GM13976 (cell line): ENCODE measurements around the gene CEBPG.

ENCODE experiments used
- DNase-seq: peaks from one replicate; pipeline ENCODE4 v3.0.0; 2012; ENCODE audit warnings: low spot score
- in situ Hi-C: fragments of 300-500 bp; cut with MboI; formaldehyde crosslinking; loops from one replicate; pipeline ENCODE4 v1.12.0; 2022; ENCODE audit warnings: low sequenced_read_pairs, mixed read lengths, inconsistent platforms; ENCODE audit not compliant: unreplicated experiment
- TF ChIP-seq, protein P1 (sequence below): IDR thresholded peaks from 2 replicates; pipeline ENCODE4 v1.5.1; 2012; ENCODE audit warnings: borderline replicate concordance, mild to moderate bottlenecking; ENCODE audit not compliant: insufficient read depth; ENCODE audit errors: extremely low read depth, missing control alignments, control extremely low read depth

CEBPG gene

DNA sequence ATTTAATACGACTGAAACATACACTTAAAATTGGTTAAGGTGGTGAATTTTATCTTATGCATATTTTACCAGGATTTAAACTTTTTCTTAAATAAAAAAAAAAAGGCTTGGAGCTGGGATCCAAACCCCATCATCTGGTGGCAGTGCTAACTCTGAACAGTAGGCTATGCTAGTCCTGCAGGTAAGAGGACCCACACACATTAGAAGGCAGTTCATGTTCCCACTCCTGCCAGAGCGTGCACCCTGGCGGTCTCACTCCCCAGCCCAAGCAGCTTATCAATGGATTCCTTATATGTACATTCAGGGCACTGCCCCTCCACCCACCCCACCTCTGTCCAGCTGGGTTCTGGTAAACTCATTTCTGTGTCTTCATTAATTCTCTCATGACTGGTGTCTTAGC is 39.9 kb upstream of the CEBPG start:
- in situ Hi-C loops, result no loop called here
- TF ChIP-seq, protein P1, sequence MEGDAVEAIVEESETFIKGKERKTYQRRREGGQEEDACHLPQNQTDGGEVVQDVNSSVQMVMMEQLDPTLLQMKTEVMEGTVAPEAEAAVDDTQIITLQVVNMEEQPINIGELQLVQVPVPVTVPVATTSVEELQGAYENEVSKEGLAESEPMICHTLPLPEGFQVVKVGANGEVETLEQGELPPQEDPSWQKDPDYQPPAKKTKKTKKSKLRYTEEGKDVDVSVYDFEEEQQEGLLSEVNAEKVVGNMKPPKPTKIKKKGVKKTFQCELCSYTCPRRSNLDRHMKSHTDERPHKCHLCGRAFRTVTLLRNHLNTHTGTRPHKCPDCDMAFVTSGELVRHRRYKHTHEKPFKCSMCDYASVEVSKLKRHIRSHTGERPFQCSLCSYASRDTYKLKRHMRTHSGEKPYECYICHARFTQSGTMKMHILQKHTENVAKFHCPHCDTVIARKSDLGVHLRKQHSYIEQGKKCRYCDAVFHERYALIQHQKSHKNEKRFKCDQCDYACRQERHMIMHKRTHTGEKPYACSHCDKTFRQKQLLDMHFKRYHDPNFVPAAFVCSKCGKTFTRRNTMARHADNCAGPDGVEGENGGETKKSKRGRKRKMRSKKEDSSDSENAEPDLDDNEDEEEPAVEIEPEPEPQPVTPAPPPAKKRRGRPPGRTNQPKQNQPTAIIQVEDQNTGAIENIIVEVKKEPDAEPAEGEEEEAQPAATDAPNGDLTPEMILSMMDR, result no peak
- DNase-seq, result no peak

DNA sequence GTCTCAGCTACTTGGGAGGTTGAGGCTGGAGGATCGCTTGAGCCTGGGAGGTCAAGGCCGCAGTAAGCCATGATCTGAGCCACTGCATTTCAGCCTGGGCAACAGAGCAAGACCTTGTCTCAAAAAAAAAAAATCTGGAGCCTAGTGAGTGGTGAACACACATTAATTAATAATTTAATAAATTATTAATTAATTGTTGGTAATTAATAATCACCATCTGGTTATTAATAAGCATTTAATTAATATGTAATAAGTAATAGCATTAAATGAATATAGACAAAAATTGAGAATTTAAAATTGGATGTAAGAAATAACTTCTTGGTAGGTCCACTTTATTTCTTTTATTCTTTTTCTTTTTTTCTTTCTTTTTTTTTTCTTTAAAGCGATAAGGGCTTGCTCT is 39.2 kb upstream of the CEBPG start:
- in situ Hi-C loops, result no loop called here
- no peak for DNase-seq
- TF ChIP-seq, protein P1, result no peak

DNA sequence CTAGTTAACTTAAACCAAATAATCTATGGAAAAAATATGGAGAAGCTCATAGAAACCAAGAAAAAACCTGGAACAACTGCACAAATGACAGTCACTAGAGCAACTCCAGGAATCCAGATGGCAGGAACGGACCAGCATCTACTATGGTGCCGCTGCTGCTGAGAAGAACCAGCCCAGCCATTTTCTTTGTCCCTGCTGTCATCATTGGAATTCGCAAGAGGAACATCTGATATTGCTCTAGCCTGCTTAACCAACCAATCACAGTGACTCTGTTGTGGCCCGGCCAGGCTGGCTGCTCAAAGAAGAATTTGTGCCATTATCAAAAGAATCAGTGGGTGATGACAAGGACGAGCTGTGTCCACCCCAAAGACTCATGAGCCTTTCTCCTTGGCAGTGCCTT is 38.1 kb upstream of the CEBPG start:
- TF ChIP-seq, protein P1, result no peak
- in situ Hi-C loops, result no loop called here
- no peak for DNase-seq

DNA sequence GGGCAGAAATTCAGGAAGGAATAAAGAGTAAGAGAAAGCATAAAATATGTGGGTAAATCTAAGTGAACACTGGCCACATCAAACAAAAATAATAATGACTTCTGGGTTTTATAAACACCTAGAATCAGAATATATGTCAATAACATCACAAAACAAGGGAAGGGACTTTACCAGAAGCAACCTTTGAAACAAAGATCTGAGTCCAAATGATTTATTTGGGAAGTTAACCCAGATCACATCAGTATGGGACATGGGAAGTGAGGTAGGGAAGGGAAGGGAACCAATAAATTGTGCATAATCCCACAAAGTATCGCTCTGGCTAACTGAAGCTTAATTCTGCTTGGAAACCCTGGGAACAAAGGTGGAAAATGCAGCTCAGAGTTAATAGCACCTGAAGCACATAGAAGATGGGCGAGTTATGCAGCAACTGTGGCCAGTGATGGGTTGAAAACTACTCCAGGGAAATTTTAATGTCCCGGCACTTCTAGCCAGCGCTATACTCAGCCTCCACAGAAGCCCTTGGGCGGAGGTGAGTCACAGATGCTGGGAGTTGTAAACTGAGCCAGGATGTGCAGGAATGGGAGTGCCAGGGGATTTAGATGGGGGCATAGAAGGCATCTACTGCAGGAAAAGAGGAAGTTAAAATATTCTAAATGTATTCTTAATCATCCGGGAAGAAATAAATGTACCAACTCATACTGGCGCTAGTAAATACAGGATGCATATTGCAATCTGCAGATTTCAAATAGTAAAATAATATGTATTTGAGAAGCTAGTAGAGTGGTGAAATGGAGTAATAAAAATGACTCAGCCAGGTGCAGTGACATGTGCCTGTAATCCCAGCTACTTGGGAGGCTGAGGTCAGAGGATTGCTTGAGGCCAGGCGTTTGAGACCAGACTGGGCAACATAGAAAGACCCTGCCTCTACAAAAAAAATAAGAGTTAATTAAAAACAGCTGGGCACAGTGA is 34.2 kb upstream of the CEBPG start:
- no peak for DNase-seq
- in situ Hi-C loops, result no loop called here
- TF ChIP-seq, protein P1, result no peak

DNA sequence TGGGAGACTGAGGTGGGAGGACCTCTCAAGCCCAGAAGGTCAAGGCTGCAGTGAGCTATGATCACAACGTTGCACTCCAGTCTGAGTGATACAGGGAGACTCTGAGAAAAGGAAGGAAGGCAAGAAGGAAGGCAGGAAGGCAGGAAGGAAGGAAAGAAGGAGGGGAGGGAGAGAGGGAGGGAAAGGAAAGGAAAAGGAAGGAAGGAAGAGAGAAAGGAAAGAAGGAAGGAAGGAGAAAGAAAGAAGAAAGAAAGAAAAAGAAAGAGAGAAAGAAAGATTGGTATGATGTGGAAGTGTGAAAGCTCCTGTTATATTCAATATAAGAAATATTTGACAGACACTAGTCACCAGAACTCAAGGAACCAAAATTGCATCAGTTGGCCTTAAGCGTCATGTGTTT is 32.5 kb upstream of the CEBPG start:
- no peak for DNase-seq
- in situ Hi-C loops, result no loop called here
- TF ChIP-seq, protein P1, result no peak

DNA sequence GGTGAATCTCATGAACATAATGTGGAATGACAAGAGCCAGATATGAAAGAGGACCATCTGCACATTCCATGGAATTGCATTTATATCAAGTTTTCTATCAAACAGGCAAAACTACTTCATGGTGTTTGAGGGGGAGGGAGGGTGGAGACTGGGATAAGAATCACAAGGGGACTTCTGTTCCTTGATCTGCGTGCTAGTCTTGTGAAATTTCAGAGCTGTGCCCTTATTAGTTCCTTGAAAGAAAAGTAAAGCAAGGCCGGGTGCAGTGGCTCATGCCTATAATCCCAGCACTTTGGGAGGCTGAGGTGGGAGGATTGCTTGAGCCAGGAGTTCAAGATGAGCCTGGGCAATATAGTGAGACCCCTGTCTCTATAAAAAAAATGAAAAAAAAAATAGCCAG is 30.2 kb upstream of the CEBPG start:
- no peak for DNase-seq
- TF ChIP-seq, protein P1, result no peak
- in situ Hi-C loops, result no loop called here
